Spleen (tissue), 7 donors: ENCODE data around the gene RYR1.

ENCODE experiments used
- POLR2A ChIP-seq, 3 donors: fragments of 450-650 bp; IDR thresholded peaks; one replicate each; pipeline ENCODE4 v1.5.1; 2017; ENCODE audit warnings: antibody characterized with exemption in 3 of 3, mild to moderate bottlenecking in 1 of 3
- TF ChIP-seq, protein P1 (sequence below), 11 experiments: fragments of 200-600 bp in 7 of 11; fragments of 450-650 bp in 4 of 11; sonication (generic) in 4 of 11; IDR thresholded peaks in 8 of 11; conservative IDR thresholded peaks in 3 of 11; 1 replicate in 7 of 11; 2 replicates in 4 of 11; pipeline versions ENCODE4 v1.4.0 to v1.8.0; 2016 to 2021; ENCODE audit warnings: antibody characterized with exemption in 11 of 11, inconsistent platforms in 4 of 11, mild to moderate bottlenecking in 1 of 11
- donor health status: DM: no; HTN: no; CAD: no; lungs with moderate emphysema.
- donor health status: DM: no; HTN: no; CAD: no.
- donor health status: DM: no; HTN: no; CAD: no.

DNA sequence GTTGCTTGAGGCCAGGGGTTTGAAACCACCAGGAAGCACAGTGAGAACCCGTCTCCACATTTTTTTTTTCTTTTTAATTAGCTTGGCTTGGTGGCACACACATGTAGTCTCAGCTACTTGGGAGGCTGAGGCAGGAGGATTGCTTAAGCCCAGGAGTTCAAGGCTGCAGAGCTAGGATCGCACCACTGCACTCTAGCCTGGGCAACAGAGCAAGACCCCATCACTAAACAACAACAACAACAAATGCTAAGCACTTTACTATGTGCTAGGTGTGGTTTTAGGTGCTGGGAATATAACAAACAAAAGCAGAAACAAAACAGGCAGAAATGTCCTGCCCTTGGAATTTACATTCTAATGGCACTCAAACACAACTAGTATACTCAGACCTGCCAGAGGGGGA, 51.3 kb downstream of the RYR1 start:
- TF ChIP-seq, protein P1, sequence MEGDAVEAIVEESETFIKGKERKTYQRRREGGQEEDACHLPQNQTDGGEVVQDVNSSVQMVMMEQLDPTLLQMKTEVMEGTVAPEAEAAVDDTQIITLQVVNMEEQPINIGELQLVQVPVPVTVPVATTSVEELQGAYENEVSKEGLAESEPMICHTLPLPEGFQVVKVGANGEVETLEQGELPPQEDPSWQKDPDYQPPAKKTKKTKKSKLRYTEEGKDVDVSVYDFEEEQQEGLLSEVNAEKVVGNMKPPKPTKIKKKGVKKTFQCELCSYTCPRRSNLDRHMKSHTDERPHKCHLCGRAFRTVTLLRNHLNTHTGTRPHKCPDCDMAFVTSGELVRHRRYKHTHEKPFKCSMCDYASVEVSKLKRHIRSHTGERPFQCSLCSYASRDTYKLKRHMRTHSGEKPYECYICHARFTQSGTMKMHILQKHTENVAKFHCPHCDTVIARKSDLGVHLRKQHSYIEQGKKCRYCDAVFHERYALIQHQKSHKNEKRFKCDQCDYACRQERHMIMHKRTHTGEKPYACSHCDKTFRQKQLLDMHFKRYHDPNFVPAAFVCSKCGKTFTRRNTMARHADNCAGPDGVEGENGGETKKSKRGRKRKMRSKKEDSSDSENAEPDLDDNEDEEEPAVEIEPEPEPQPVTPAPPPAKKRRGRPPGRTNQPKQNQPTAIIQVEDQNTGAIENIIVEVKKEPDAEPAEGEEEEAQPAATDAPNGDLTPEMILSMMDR (IDR thresholded peaks at IDR 0.05 in 8 of 11, conservative IDR thresholded peaks at IDR 0.05 in 3 of 11), result no peak
- TF ChIP-seq POLR2A (IDR thresholded peaks at IDR 0.05), result no peak
